Keratinocyte (primary cell): ENCODE measurements around the gene DENND2A. TPM values are rescaled to one million over a fixed set of nuclear protein-coding genes. Genes with fewer than 3 reads are reported as not detected.

ENCODE experiments used
- DNase-seq: peaks from one replicate; pipeline ENCODE4 v3.0.0-alpha.2; 2011; ENCODE audit warnings: low read depth, missing footprints, low spot score
- FAIRE-seq: peaks from 2 replicates; lab custom pipeline; 2011; peaks lifted over from hg19 to GRCh38; lab: Jason Lieb, UNC
- H2AFZ ChIP-seq: 2 replicates; pipeline ENCODE4 v1.6.0; 2012; ENCODE audit warnings: low read length, control low read depth, inconsistent platforms; ENCODE audit not compliant: control insufficient read depth
- H3K27ac ChIP-seq: 2 replicates; pipeline ENCODE4 v1.5.1; 2011; ENCODE audit warnings: low read length; ENCODE audit not compliant: control insufficient read depth, insufficient read depth
- H3K27me3 ChIP-seq: 3 replicates; pipeline ENCODE4 v1.6.0; 2011; ENCODE audit warnings: low read length; ENCODE audit not compliant: control insufficient read depth, insufficient read depth; ENCODE audit errors: extremely low read depth
- H3K36me3 ChIP-seq, 2 experiments: 2 replicates in 1 of 2; 3 replicates in 1 of 2; pipeline ENCODE4 v1.5.1; 2011; ENCODE audit warnings: low read length in 2 of 2, mild to moderate bottlenecking in 1 of 2; ENCODE audit not compliant: control insufficient read depth in 2 of 2, insufficient read depth in 2 of 2; ENCODE audit errors: extremely low read depth in 1 of 2
- H3K4me1 ChIP-seq: 3 replicates; pipeline ENCODE4 v1.5.1; 2011; ENCODE audit warnings: low read length; ENCODE audit not compliant: control insufficient read depth, insufficient read depth; ENCODE audit errors: extremely low read depth
- H3K4me2 ChIP-seq: 3 replicates; pipeline ENCODE4 v1.6.0; 2011; ENCODE audit warnings: low read depth, low read length; ENCODE audit not compliant: control insufficient read depth, insufficient read depth; ENCODE audit errors: extremely low read depth
- H3K4me3 ChIP-seq, 3 experiments: fragments of 200-600 bp in 1 of 3; sonication (generic) in 1 of 3; 2 replicates in 2 of 3; 3 replicates in 1 of 3; pipeline ENCODE4 v1.5.1; 2011 to 2016; ENCODE audit warnings: low read length in 3 of 3, mild to moderate bottlenecking in 3 of 3, control low read depth in 2 of 3, inconsistent platforms in 1 of 3, low read depth in 1 of 3, mixed read lengths in 1 of 3, mixed run types in 1 of 3, moderate library complexity in 1 of 3; ENCODE audit not compliant: control insufficient read depth in 2 of 3, insufficient read depth in 2 of 3; ENCODE audit errors: extremely low read depth in 1 of 3
- H3K79me2 ChIP-seq: 2 replicates; pipeline ENCODE4 v1.6.0; 2012; ENCODE audit warnings: low read length; ENCODE audit not compliant: control insufficient read depth, insufficient read depth
- H3K9ac ChIP-seq: 3 replicates; pipeline ENCODE4 v1.6.0; 2011; ENCODE audit warnings: low read length; ENCODE audit not compliant: control insufficient read depth, insufficient read depth; ENCODE audit errors: extremely low read depth
- H3K9me1 ChIP-seq: 3 replicates; pipeline ENCODE4 v1.6.0; 2011; ENCODE audit warnings: low read length; ENCODE audit not compliant: control insufficient read depth, insufficient read depth; ENCODE audit errors: extremely low read depth
- H3K9me3 ChIP-seq: 2 replicates; pipeline ENCODE4 v1.5.1; 2012; ENCODE audit warnings: low read depth, low read length; ENCODE audit not compliant: control insufficient read depth
- H4K20me1 ChIP-seq: 3 replicates; pipeline ENCODE4 v1.6.0; 2011; ENCODE audit warnings: low read length; ENCODE audit not compliant: control insufficient read depth, insufficient read depth; ENCODE audit errors: extremely low read depth
- CTCF ChIP-seq, 3 experiments: IDR thresholded peaks in 1 of 3; conservative IDR thresholded peaks in 1 of 3; optimal IDR thresholded peaks in 1 of 3; 2 replicates in 2 of 3; 3 replicates in 1 of 3; pipeline versions ENCODE3 to v1.5.1; 2011; ENCODE audit warnings: low read length in 3 of 3, mild to moderate bottlenecking in 3 of 3, moderate library complexity in 2 of 3, control low read depth in 1 of 3, inconsistent platforms in 1 of 3; ENCODE audit not compliant: insufficient read depth in 2 of 3; ENCODE audit errors: extremely low read depth in 1 of 3
- EZH2 ChIP-seq: IDR thresholded peaks from one replicate; pipeline ENCODE4 v1.6.1; 2012; ENCODE audit warnings: inconsistent platforms, mild to moderate bottlenecking, low read length, moderate library complexity
- dilution Hi-C: fragments of 300-500 bp; cut with MboI; formaldehyde crosslinking; loops from one replicate; pipeline ENCODE4 v1.7.0; 2020; ENCODE audit warnings: low sequenced_read_pairs; ENCODE audit not compliant: extremely low pct_ligation_motif_present
- polyA plus RNA-seq, 5 experiments: library from polyadenylated mRNA; depleted of rRNA in 3 of 5; stranded (reverse) in 3 of 5; stranded (forward) in 1 of 5; unstranded in 1 of 5; fragments of >200 nt; gene quantifications; 1 replicate in 1 of 5; 2 replicates in 3 of 5; 3 replicates in 1 of 5; pipeline versions ENCODE4 v1.2.1 to v1.2.3, GENCODE V29; 2011 to 2012; ENCODE audit warnings: missing spikeins in 2 of 5, low read depth in 1 of 5, low replicate concordance in 1 of 5

Gene DENND2A
- polyA plus RNA-seq, 1 donor (not counting 4 experiments of a cell fraction or from before 2014, with no cell fraction given): 1.8 TPM

GRCh38 chr7:140635345-140635744 is 5.3 kb downstream of the DENND2A start:
- no peak overlapping the region for H3K27ac ChIP-seq
- H4K20me1 ChIP-seq: no peaks in the 10 kb centered on the region
- no peak overlapping the region for H2AFZ ChIP-seq
- DNase-seq (no peak), FAIRE-seq (no peak)
- dilution Hi-C loops: no loop called here
- H3K9me1 ChIP-seq: no peaks in the 10 kb centered on the region
- H3K4me2 ChIP-seq: no peak overlapping the region
- TF ChIP-seq CTCF (optimal IDR thresholded peaks at IDR 0.05 in 1 of 3, IDR thresholded peaks at IDR 0.05 in 1 of 3, conservative IDR thresholded peaks at IDR 0.05 in 1 of 3; ENCODE audit: extremely low read depth in 1 of 3, insufficient read depth in 2 of 3, low read length in 3 of 3) (no peak), EZH2 (no peak)
- no peak overlapping the region for H3K4me3 ChIP-seq
- H3K9me3 ChIP-seq: no peaks in the 10 kb centered on the region
- H3K9ac ChIP-seq: no peak overlapping the region
- H3K79me2 ChIP-seq: peaks cover 4% of the 10 kb centered on the region
- H3K27me3 ChIP-seq: no peaks in the 10 kb centered on the region
- H3K4me1 ChIP-seq: peaks cover 12% of the 10 kb centered on the region
- H3K36me3 ChIP-seq: no peaks in the 10 kb centered on the region

GRCh38 chr7:140631602-140632001 is 9.0 kb downstream of the DENND2A start:
- no peaks in the 10 kb centered on the region for H4K20me1 ChIP-seq
- no peaks in the 10 kb centered on the region for H3K9me1 ChIP-seq
- dilution Hi-C loops: no loop called here
- no peak overlapping the region for H3K4me2 ChIP-seq
- TF ChIP-seq CTCF (optimal IDR thresholded peaks at IDR 0.05 in 1 of 3, IDR thresholded peaks at IDR 0.05 in 1 of 3, conservative IDR thresholded peaks at IDR 0.05 in 1 of 3; ENCODE audit: extremely low read depth in 1 of 3, insufficient read depth in 2 of 3, low read length in 3 of 3) (no peak), EZH2 (no peak)
- H3K79me2 ChIP-seq: no peaks in the 10 kb centered on the region
- no peak overlapping the region for H3K27ac ChIP-seq
- H3K9ac ChIP-seq: no peak overlapping the region
- peaks cover 9% of the 10 kb centered on the region for H3K4me1 ChIP-seq
- H2AFZ ChIP-seq: no peak overlapping the region
- DNase-seq (no peak), FAIRE-seq (no peak)
- H3K27me3 ChIP-seq: no peaks in the 10 kb centered on the region
- no peaks in the 10 kb centered on the region for H3K36me3 ChIP-seq
- H3K4me3 ChIP-seq: no peak overlapping the region
- no peaks in the 10 kb centered on the region for H3K9me3 ChIP-seq
